RCC 7860 (cell line): ENCODE data around the gene CD300H.

Experiments used
- DNase-seq: peaks from one replicate; pipeline ENCODE4 v3.0.0-alpha.2; 2015; ENCODE audit warnings: low spot score
- FAIRE-seq: peaks from 2 replicates; lab custom pipeline; 2012; peaks lifted over from hg19 to GRCh38; lab: Jason Lieb, UNC

CD300H gene

DNA sequence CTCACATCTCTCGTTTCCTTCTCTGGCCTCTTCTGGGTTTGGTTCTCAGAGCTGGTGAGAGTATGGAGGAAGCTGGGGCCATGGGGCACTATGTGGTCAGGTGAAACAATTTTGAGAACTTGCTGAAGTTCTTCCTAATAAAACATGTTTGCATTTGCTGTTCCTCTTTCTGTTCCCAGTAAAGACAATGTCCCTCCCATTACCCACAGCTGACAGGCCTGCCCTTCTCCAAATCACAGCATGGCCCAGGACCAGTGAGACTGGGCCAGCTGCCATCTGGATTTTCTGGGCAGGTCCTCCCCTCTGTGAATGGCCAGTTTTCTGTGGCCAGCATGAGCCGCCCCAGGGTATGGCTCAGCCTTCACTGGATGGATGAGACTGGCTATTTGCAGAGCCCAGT is at the start of gene CD300H:
TSS of gene CD300H (minus strand) at position 113 of the 400 bp plus-strand sequence.
- DNase-seq (no peak), FAIRE-seq (no peak)

DNA sequence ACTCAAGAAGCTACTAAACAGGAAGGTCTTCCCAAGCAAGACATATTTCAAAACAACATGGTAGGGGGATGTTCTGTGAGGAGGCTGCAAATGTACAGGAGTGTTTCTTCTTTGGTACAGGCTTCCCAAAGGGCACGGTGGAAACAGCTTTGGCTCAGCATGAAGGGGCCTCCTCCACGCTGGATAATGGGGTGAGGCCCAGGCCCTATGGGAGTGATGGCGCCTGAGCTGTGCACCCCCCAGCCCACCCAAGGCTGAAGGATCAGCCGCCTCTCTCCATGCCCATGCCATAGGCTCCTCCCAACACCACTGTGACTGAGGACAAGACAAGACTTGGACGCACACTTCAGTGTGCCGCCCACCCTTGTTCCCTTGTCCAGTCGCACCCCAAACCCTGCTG is 49.4 kb upstream of the CD300H start:
- FAIRE-seq = no peak
- no peak for DNase-seq

DNA sequence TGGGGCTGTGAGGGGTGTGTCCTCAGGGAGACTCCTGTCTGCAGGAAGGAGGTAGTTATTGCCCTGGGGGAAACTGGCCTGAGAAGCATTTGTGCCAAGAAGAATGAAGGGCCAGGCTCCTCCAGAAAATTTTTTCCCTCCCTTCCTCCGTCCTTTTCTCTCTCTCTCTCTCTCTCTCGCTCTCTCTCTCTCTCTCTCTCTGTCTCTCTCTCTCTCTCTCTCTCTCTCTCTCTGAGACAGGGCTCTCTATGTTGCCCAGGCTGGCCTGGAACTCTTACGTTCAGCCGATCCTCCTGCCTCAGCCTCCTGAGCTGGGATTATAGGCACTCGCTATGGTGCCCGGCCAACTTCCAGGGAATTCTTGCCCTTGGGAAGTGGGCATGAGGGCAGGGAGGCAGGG is 44.7 kb upstream of the CD300H start:
- FAIRE-seq = no peak

DNA sequence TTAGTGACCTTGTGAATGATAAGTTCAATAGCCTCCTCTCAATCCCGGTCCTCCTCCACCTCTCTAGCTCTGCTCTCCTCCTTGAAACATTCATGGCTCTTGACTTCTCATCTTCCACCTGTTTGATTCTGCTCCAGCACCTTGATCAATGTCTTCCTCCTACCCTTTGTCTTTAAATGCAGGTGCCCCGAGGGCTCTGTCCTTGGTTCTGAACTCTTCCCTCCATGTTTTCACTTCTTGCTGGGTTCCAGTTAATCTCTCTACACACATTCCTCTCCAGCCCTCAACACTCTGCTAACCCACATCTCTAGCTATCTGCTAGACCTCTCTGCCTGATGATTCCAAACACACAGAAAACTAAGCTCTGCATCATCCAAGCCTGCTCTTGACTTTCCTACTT is 42.8 kb upstream of the CD300H start:
- FAIRE-seq (no peak), DNase-seq (no peak)

More for the DNA sequence above, 44.7 kb upstream of the CD300H start:
- DNase-seq = no peak

DNA sequence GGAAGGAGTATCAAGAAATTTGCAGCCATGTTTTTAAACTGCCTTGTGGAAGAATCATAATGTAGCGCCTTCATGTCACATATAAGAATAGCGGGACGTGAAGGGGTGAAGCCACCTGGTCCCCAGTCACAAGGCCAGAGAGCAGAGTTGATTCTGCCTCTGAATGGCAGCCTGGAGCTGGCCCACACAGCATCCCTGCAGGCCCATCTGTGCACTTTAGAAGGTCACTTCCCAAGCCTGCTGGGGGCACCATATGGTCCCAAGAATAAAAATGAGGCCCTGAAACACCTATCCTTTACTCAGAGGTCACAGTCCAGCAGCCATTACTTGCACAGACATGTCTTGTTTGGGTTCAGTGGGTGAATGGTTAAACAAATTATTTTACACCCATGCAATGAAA is 41.2 kb upstream of the CD300H start:
- DNase-seq (no peak), FAIRE-seq (no peak)

DNA sequence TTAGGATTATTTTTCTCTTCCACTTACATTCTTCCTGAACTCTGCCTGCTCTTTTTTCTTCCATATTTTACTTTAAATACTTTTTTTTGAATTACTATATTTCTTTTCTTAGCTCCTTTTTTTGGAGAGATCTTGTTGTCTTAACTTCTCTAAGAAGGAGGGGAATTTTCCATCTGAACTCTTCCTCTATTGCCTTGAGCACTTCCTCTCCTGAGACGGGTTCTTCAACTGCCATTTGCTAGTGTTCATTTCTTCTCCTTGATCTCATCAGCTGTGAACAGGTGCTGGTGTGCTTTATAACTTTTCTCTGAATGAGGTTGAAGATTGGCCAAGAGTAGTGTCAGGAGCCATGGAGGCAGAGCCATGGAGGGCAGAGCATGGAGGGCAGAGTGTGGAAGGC is 39.9 kb upstream of the CD300H start:
- FAIRE-seq = no peak

DNA sequence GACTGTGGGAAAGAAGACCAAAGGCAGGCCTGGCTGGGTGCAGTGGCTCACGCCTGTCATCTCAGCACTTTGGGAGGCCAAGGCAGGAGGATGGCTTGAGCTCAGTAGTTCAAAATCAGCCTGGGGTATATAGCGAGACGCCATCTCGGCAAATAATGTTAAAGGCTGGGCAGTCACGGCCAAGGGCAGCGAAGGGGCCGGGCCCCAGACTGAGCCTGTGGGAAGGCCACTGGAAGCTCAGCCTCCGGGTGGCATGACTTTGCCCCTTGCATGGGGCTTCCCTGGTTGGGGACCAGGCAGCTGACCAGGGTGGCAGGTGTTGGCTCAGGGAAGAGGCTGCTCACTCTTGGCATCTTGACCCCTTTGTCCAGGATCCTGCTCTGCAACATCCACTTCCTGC is 38.7 kb upstream of the CD300H start:
- DNase-seq (no peak), FAIRE-seq (no peak)

More for the DNA sequence above, 39.9 kb upstream of the CD300H start:
- no peak for DNase-seq

DNA sequence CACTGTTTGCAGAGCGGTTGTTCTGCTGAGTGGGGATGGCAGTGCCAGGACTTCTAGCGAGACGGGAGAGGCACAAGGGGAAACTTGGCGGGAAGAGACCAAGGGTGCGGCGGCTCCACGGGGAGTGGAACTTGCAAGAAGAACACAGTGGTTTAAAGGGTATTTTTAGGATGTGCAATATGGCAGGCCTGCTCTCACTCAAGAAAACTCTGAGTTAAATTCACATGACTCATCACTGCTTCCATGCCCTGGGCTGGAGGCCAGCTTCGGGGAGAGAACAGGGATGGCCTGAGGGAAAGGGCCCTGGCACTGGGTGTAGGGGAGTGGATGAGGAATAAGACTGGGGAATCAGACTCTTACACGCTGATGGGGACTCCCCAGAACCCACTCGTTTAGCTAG is 38.1 kb upstream of the CD300H start:
- DNase-seq (no peak), FAIRE-seq (no peak)

DNA sequence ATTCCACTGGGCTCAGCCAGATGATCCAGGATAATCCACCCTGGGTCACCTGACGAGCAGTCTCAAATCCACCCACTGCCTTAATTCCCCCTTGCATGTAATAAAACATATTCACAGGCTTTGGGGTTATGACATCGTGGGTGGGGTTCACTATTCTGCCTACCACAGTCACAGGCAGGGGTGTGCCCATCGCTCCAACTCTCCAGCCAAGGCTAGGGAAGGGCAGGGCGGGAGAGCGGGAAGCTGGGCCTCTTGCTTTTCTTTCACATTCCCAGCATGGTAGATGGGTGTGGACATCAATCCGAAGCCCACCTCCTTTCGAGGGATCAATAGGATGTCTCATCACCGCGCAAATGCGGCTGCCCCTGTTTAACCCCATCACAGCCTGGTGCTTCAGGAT is 37.5 kb upstream of the CD300H start:
- no peak for FAIRE-seq
- no peak for DNase-seq

DNA sequence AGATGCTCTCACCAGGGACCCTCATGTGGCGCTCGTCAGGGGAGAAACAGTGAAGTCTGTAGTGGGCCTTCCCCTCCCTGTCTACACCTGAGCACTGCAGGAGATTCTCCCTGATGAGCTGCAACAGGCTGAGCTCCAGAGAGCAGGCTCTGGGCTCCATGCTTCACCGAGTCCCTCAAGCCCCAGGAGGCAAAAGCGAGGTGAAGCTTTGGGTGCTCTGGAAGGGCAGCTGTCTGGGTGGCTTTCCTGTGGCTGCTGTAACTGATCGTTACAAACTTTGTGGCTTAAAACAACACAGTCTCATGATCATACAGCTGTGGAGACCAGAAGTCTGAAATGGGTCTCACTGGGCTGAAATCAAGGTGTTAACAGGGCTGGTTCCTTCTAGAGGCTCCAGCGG is 36.9 kb upstream of the CD300H start:
- no peak for DNase-seq

DNA sequence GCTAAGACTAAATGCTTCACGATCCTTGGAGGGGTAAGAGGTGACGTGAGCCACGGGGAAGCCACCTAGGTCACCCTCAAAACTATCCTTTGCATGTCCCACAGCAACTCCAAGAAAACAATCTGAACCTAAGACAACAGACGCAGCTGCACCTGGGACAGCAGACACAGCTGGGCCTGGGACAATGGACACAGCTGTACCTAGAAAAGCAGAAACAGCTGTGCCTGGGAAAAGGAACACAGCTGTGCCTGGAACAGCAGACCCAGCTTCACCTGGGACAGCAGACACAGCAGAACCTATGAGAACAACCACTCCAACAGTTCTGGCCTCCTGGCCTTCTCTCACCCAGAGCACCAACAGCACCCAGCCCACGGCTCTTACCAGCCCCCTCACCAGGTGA is 36.4 kb upstream of the CD300H start:
- DNase-seq (no peak), FAIRE-seq (no peak)

More for the DNA sequence above, 36.9 kb upstream of the CD300H start:
- FAIRE-seq = no peak

DNA sequence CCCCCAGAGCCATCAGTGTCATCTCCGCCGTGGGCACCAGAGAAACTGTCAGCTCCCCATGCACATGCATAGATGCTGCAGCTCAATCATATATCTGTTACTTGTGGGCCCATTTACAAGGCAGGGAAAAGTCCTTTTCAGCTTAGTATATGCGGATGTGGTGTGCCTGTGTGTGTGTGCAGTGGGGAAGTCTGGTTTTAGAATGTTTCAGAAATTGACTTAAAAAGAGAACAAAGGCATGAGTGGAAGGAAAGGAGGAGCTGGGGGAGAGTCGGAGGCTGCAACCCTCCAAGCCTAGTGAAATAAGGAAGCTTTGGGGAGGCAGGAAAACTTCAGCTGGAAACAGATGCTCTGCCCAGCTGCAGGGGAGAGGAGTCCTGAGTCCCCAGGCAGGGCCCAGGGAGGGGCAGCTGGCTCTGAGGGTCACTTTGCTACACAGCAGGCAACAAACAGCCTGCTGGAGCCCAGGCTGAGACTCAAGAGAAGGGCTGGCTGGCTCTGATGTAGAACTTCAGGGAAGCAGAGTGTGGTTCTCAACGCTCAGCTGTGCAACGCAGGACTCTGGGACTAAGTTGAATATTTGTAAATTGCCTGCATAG is 35.8 kb upstream of the CD300H start:
- DNase-seq (no peak), FAIRE-seq (no peak)

DNA sequence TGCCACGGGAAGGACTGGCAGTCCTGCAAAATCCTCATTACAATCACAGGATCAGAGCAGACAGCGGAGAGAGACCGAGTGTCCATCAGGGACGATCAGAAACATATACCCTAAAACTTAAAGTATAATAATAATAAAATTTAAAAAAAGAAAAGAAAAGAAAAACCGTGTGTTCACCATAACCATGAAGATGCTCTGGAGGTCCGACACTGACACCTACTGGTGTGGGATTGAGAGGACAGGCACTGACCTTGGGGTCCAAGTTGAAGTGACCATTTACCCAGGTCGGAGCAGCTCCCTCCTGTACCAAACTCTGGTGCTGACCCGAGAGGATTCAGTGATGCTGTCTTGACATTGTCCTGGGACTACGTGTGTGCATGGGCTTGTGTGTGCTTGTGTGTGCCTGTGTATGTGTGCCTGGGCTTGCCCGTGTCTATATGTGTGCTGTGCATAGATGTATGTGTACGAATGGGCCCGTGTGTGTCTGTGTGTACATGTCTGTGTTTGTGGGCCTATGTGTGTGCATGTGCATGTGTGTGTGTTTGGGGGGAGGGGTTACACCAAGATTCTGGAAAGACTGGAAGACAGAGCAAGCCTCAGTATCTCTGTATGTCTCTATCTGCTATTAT is 34.7 kb upstream of the CD300H start:
- peak; percentile 12 for FAIRE-seq

DNA sequence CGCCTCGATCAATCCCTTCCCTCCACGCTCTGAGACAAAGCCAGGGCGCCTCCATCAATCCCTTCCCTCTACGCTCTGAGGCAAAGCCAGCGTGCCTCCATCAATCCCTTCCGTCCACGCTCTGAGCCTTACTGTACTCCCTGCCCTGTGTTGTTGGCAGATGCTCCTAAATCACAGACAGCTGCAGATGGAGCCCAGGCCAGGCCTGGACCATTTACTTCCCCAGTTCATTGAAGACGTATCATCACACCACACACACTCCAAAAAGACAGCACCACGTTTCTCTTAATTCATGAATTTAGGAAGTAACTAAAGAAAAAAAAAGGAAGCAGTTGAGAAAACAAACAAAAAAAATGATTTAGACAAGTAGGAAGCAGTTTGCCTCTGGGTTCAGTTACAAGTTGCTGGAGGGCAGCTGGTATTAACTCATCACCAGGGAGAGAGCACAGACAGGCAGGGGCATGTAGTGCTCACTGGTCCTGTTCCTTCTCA is 32.2 kb upstream of the CD300H start:
- DNase-seq (no peak), FAIRE-seq (no peak)

More for the DNA sequence above, 34.7 kb upstream of the CD300H start:
- DNase-seq = peak; percentile 26

DNA sequence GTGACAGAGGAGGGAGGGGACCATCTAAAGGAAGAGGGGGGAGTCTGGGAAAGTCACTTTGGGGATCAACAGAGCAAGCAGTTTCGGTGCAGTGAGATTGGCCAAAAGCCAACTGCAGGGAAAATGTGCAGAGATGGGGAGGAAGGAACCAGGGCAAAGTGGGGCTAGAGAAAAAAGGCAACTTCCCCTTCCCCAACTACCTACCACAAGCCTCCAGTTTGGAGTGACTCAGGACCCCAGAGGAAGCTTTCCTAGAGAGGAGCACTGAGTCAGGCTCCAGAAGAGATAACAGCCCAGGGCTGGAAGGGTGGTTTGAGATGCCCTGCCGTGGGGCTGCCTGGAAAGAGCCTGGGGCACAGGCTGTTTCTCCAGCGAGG is 31.7 kb upstream of the CD300H start:
- DNase-seq (no peak), FAIRE-seq (no peak)

DNA sequence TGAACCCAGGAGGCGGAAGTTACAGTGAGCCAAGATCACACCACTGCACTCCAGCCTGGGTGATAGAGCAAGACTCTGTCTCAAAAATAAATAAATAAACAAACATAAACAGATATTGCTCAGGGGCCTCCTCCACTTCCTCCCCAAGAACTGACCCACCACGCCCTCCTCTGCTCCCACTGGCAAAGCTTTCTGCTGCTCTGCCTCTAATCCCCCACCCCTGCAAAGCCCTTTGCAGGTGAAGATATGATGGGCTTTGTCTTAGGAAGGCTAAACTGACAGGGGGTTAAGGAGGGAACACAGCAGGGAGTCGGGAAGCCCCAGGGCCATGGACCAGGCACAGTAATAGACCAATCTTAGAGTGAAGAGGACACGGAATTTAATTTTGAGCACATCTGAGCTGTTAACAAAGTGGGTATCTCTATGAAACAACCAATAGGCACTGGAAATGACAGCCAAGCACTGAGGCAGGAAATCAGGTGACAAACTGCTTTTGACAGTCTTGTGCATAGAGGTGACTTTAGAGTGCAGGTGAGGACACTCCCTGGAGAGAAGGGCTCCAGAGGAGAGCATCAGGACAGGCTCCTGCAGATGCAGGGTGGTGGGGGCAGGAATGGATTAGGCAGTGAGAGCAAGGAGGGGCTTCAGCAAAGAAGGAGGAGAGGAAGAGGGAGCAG is 31.2 kb upstream of the CD300H start:
- FAIRE-seq = no peak
- no peak for DNase-seq

DNA sequence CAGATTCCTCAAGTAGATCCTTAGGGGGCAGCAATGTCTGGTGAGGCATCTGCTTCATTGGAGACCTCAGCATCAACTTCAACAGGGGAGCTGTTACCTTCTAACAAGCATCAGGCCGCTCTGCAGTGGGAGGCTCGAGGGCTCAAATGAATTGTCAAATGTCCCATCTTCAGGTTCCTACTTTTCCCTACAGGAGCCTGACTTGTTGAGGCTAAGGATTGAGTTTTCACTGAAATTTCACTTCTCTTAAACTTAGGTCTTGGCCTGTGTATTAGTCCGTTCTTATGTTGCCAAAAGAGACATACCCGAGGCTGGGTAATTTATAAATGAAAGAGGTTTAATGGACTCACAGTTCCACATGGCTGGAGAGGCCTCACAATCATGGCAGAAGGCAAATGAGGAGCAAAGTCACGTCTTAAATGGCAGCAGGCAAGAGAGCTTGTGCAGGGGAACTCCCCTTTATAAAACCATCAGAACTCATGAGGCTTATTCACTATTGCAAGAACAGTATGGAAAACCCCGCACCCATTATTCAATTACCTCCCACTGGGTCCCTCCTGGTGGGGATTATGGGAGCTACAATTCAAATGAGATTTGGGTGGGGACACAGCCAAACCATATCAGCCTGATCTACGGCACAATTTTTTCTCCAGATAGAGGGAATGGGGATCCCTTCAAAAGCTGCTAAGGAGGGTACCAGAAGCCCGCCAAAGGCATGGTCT is 29.9 kb upstream of the CD300H start:
- FAIRE-seq = no peak
- DNase-seq = no peak

DNA sequence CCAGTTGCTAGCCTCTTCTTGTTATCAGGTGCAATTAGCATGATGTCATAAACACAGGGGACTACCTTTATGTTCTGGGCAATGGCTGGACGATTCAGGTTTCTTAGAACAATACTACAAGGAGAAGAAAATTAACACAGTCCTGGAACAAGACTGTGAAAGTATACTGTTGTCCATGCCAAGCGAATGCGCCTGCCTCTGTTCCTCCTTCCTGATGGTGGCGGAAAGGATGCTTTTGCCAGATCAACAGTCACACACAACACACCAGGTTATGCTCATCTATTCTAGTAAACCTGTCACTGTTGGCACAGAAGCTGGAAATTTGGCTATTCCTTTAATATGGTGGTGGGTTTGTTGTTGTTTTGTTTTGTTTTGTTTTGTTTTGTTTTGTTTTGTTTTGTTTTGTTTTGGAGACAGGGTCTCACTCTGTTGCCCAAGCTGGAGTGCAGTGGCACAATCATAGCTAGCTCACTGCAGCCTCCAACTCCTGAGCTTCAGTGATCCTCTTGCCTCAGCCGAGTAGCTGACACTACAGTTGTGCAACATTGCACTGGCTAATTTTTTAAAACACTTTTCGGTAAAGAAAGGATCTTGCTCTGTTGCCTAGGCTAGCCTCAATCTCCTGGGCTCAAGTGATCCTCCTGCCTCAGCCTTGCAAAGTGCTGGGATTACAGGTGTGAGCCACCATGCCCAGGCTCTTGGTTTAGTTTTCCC is 27.9 kb upstream of the CD300H start:
- no peak for FAIRE-seq
- DNase-seq = no peak

DNA sequence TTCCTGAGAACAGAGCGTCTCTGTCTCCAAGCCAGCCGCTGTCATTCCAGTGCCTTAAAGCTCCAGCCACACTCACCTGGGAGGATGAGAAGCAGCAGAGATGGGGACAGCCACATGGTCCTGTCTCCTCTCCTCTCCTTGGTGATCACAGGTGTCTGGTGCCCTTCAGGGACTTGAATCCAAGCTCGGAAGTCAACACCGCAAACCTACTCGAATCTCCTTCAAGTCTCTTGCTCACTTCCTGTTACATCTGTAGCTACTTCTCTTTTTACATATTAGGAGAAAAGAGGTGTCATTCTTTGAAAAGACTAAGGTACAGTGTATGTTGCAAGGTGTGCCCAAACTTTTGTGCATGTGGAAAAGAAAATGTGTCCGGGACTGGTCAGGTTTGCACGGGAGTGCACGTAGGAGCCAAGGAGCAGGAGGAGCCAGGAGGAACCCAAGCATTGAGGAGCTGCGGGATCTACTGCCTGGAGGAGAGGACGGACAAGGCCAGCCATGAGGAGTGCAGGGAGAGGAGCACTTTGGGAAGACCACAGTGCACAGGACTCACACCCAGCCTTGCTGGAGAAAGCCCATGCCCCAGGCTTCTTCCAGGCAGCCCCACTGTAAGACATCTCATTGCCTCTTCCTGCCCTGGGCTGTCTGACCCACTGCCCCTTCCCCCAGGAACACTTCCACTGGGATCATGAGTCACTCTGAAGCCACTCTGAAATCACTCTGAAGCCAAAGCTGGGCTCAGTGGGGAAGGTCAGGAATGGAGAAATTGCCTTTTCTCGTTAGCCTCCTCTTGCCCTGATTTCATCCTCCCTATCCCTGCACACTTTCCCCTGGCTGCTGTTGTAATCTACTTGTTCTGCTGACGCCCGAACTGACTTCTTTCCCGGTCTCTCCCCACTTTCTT is 25.0 kb upstream of the CD300H start, which contains the start of gene CD300LD:
TSS of gene CD300LD (minus strand) at position 197 of the 904 bp plus-strand sequence. CDS start at position 116, 81 bp downstream.
- FAIRE-seq (no peak), DNase-seq (no peak)

DNA sequence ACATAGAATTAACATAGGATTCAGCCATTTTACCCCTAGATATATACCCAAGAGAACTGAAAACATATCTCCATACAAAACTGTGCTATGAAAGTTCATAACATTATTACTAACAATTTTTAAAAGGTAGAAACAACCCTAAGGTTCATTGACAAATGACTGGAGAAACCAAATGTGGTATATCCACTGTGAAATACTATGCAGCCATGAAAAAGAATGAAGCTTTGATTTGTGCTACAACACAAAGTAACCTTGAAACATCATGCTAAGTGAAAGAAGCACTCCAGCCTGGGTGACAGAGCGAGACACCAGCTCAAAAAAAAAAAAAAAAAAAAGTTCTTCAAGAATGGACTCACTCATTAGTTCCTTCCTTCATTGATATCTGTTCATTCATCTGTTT is 24.2 kb upstream of the CD300H start:
- FAIRE-seq (no peak), DNase-seq (no peak)
